ENCODE results near the gene OR4K15. TPM values are rescaled to one million over a fixed set of nuclear protein-coding genes. Genes with fewer than 3 reads are reported as not detected.

Gene OR4K15
- total RNA-seq, 1 donor from 2014 or later: not detected

DNA sequence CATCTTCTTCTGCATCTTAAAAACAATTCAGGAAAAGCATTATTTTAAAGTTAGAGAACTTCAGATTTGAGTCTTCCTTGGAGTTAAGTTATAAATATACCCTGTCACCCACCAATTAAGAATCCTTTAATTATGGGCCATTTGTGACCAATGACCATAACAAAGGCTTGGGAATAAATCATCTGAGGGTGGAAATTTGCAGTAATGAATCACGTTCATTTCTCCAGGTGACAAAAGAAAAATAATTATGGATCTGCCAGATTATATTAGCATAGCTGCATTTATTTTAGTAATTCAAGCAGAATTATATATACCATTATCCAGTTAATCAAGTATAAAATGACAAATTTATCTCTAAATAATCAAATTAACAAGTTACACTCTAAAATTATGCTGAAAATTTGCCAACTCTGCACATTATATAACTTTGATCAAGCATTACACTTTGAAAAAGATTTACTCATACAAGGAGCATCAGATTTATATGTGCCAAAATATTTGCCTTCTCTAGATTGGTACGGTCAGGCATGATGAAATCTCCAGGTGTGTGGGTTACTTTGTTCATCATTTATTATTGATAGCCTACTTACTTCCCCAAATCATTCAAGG is 44.0 kb downstream of the OR4K15 start, which contains the start of gene OR4K14:
Gene OR4K14 (minus strand): TSS at position 51 of the 609 bp plus-strand sequence. CDS start 4,114 bp downstream, outside the sequence.
- TF ChIP-seq, protein P1, sequence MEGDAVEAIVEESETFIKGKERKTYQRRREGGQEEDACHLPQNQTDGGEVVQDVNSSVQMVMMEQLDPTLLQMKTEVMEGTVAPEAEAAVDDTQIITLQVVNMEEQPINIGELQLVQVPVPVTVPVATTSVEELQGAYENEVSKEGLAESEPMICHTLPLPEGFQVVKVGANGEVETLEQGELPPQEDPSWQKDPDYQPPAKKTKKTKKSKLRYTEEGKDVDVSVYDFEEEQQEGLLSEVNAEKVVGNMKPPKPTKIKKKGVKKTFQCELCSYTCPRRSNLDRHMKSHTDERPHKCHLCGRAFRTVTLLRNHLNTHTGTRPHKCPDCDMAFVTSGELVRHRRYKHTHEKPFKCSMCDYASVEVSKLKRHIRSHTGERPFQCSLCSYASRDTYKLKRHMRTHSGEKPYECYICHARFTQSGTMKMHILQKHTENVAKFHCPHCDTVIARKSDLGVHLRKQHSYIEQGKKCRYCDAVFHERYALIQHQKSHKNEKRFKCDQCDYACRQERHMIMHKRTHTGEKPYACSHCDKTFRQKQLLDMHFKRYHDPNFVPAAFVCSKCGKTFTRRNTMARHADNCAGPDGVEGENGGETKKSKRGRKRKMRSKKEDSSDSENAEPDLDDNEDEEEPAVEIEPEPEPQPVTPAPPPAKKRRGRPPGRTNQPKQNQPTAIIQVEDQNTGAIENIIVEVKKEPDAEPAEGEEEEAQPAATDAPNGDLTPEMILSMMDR (IDR thresholded peaks at IDR 0.05; ENCODE audit: unreplicated experiment): no peak

More for the DNA sequence above, 44.0 kb downstream of the OR4K15 start, which contains the start of gene OR4K14:
- Mint-ChIP-seq H3K9me3 (peaks cover 74% of the 10 kb centered on the region), H3K4me1 (no peaks in the 10 kb centered on the region), H3K27ac (no peak within 1 kb of the TSS), H3K4me3 (no peak within 1 kb of the TSS), H3K27me3 (ENCODE audit: low read depth) (no peaks in the 10 kb centered on the region), H3K36me3 (no peaks in the 10 kb centered on the region)
- DNase-seq (ENCODE audit: low spot score in 2 of 2, unreplicated experiment in 2 of 2): no peak

Other genes starting within 250 kb of the OR4K15 start
- gene OR4Q3, start 232.0 kb upstream of the OR4K15 start, total RNA-seq: not detected in 3 replicates
- gene OR4M1, start 202.1 kb upstream of the OR4K15 start, total RNA-seq: not detected in 3 replicates
- not detected in 3 replicates for gene OR4N2, start 171.8 kb upstream of the OR4K15 start, total RNA-seq
- not detected in 3 replicates for gene OR4K2, start 100.4 kb upstream of the OR4K15 start, total RNA-seq
- gene OR4K5, start 55.0 kb upstream of the OR4K15 start, total RNA-seq: not detected in 3 replicates
- not detected in 3 replicates for gene OR4K1, start 44.7 kb upstream of the OR4K15 start, total RNA-seq
- gene OR4Q2, start 26.6 kb downstream of the OR4K15 start, total RNA-seq: not detected in 3 replicates
- not detected in 3 replicates for gene OR4K14, start 43.7 kb downstream of the OR4K15 start, total RNA-seq
- gene OR4K13, start 60.4 kb downstream of the OR4K15 start, total RNA-seq: not detected in 3 replicates
- not detected in 3 replicates for gene OR4L1, start 84.5 kb downstream of the OR4K15 start, total RNA-seq
- not detected in 3 replicates for gene OR4K17, start 135.1 kb downstream of the OR4K15 start, total RNA-seq
- gene OR4N5, start 163.2 kb downstream of the OR4K15 start, total RNA-seq: not detected in 3 replicates
- not detected in 3 replicates for gene OR11G2, start 215.3 kb downstream of the OR4K15 start, total RNA-seq
- gene OR11H6, start 248.1 kb downstream of the OR4K15 start, total RNA-seq: not detected in 3 replicates

Measured in mesothelial cell of epicardium (in vitro differentiated cells).